ENCODE measurements around the gene UPF2. TPM values are rescaled to one million over a fixed set of nuclear protein-coding genes. Genes with fewer than 3 reads are reported as not detected.
A peak's percentile ranks its signal among the peaks of the same experiment; 100 is the strongest.

The UPF2 gene
- total and polyA plus RNA-seq, 4 donors = 6.6 to 19.6 (median 16.4) TPM

DNA sequence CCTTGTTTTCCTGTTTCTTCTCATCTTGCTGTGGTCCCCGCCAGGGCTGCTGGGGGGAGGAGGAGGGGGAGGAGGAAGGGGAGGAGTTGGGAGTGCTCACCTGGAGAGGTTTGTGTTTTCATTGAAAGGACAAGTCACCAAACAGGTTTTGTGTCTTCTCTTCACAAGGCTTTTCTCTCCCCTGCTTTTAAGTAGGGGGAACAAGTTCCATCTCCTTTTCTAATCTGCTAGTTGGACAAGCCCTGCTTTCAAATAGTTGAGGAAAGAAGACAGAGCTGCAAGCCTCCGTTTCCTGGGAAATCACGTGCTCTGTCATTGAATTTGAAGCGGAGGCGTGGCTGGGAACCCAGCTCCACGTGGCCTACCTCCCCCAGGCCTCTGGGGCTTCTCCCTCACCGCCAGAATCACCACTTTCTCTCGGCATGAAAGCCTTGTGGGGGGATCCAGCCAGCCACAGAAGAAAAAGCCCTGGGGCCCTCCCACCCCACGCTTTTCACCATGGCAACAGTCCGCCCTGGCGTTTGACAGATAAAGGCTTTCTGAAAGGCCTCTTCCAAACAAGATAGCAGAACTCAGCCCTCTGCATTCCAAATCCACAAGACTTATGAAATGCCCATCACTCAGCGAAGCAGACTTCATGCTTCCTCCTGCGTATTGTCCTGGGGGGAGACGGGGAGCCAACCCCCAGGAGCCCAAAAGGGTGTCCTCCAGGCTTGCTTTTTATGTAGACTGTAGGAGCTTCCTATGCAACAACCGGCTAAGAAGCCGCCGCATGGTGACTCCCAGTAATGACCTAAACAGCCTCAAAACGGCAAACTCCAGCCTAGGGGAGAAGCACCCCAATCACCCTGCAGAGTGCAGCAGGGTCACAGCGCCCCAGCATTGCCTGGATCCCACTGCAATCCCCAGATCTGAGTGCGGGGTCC is 167.8 kb downstream of the UPF2 start:
- Histone ChIP-seq H3K27me3 (ENCODE audit: control insufficient read depth in 4 of 4, insufficient read depth in 4 of 4, low read length in 3 of 4) (no peaks in the 10 kb centered on the region), H3K4me3 (ENCODE audit: low read depth in 1 of 3, low read length in 3 of 3) (peak overlapping the region in 1 of 3 donors; percentile 21), H3K9me3 (ENCODE audit: control insufficient read depth in 4 of 4, low read length in 3 of 4) (no peaks in the 10 kb centered on the region), H3K4me1 (ENCODE audit: control insufficient read depth in 4 of 4, insufficient read depth in 4 of 4, low read length in 3 of 4) (peaks cover 16 to 33% (median 26%) of the 10 kb centered on the region in 4 donors), H3K36me3 (ENCODE audit: control insufficient read depth in 4 of 4, insufficient read depth in 3 of 4, low read depth in 1 of 4, low read length in 3 of 4) (peaks cover 0 to 3% (median 0%) of the 10 kb centered on the region in 4 donors), H3K27ac (ENCODE audit: low read depth in 1 of 2, low read length in 2 of 2) (peak overlapping the region; percentile 90 to 93), H3K9ac (ENCODE audit: low read depth in 1 of 2, low read length in 2 of 2) (peak overlapping the region; percentile 26 to 39)
- 21% methylated on average over 20 of the region's 20 CpGs for WGBS
- DNase-seq (ENCODE audit: low spot score) = peak; percentile 84
- TF ChIP-seq RAD21 (IDR thresholded peaks at IDR 0.05) (peak; percentile 9 to 17), YY1 (IDR thresholded peaks at IDR 0.05) (peak; percentile 57), SP1 (IDR thresholded peaks at IDR 0.05) (peak; percentile 35), HNF4A (conservative IDR thresholded peaks at IDR 0.05) (peak in 1 of 2 donors; percentile 27), NR2F2 (IDR thresholded peaks at IDR 0.05) (no peak), REST (IDR thresholded peaks at IDR 0.05) (no peak), MAX (IDR thresholded peaks at IDR 0.05) (peak; percentile 89), EGR1 (IDR thresholded peaks at IDR 0.05; ENCODE audit: low read depth in 2 of 2) (no peak)
- TF ChIP-seq, protein P1, sequence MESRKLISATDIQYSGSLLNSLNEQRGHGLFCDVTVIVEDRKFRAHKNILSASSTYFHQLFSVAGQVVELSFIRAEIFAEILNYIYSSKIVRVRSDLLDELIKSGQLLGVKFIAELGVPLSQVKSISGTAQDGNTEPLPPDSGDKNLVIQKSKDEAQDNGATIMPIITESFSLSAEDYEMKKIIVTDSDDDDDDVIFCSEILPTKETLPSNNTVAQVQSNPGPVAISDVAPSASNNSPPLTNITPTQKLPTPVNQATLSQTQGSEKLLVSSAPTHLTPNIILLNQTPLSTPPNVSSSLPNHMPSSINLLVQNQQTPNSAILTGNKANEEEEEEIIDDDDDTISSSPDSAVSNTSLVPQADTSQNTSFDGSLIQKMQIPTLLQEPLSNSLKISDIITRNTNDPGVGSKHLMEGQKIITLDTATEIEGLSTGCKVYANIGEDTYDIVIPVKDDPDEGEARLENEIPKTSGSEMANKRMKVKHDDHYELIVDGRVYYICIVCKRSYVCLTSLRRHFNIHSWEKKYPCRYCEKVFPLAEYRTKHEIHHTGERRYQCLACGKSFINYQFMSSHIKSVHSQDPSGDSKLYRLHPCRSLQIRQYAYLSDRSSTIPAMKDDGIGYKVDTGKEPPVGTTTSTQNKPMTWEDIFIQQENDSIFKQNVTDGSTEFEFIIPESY (IDR thresholded peaks at IDR 0.05) = no peak

DNA sequence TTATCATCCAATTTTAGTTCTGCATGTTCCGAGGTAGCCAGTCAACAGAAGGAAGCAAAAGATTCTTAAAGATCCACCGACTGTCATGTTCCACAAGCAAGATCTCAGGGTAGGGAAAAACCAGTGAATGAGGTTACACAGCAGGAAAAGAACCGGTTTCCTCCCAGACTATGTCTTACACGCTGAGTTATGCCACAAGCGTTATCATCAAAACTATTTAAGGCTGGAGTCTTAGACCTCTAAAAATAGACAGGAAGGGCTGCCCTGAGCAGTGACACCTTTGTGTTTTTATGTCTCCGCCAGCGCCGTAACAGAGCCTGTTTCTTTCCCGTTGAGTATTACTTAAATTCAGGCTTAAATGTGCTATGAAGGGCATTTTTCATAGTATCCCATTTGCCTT is 171.1 kb downstream of the UPF2 start:
- Histone ChIP-seq H3K9ac (ENCODE audit: low read depth in 1 of 2, low read length in 2 of 2) (no peak overlapping the region), H3K9me3 (ENCODE audit: control insufficient read depth in 4 of 4, low read length in 3 of 4) (no peaks in the 10 kb centered on the region), H3K4me3 (ENCODE audit: low read depth in 1 of 3, low read length in 3 of 3) (no peak overlapping the region), H3K4me1 (ENCODE audit: control insufficient read depth in 4 of 4, insufficient read depth in 4 of 4, low read length in 3 of 4) (peaks cover 9 to 23% (median 18%) of the 10 kb centered on the region in 4 donors), H3K36me3 (ENCODE audit: control insufficient read depth in 4 of 4, insufficient read depth in 3 of 4, low read depth in 1 of 4, low read length in 3 of 4) (peaks cover 7 to 22% (median 9%) of the 10 kb centered on the region in 4 donors), H3K27me3 (ENCODE audit: control insufficient read depth in 4 of 4, insufficient read depth in 4 of 4, low read length in 3 of 4) (no peaks in the 10 kb centered on the region), H3K27ac (ENCODE audit: low read depth in 1 of 2, low read length in 2 of 2) (no peak overlapping the region)
- WGBS = 70% methylated on average over 9 of the region's 9 CpGs
- DNase-seq (ENCODE audit: low spot score) = no peak
- TF ChIP-seq GABPA (IDR thresholded peaks at IDR 0.05 in 1 of 2, conservative IDR thresholded peaks at IDR 0.05 in 1 of 2) = no peak
